Measurements from ENCODE around the gene STXBP2. TPM values are rescaled to one million over a fixed set of nuclear protein-coding genes. Genes with fewer than 3 reads are reported as not detected.

The STXBP2 gene
- total RNA-seq, 4 donors from 2014 or later, result 48.8 to 89.2 (median 70.2) TPM

GRCh38 chr19:7679771-7680605, 43.1 kb downstream of the STXBP2 start:
- Histone ChIP-seq H3K4me3 (replicated peaks in 1 of 3) (peak overlapping the region in 1 of 3 donors; percentile 84), H3K27ac (no peak overlapping the region)
- 54 to 56% methylated on average over 22 of the region's 22 CpGs for WGBS, 2 donors

GRCh38 chr19:7680606-7681339, 43.9 kb downstream of the STXBP2 start, which contains the start of gene TRAPPC5:
TRAPPC5 (plus strand) TSS chr19:7680833; CDS start chr19:7682254, 1,421 bp downstream.
- peak in 1 of 2 donors; percentile 65 for TF ChIP-seq POLR2A (IDR thresholded peaks at IDR 0.05)
- peak; percentile 24 to 99 (median 98) for TF ChIP-seq CTCF (IDR thresholded peaks at IDR 0.05)
- peaks cover 6 to 9% of the 10 kb centered on the region in 2 donors for H3K4me1 ChIP-seq
- no peaks in the 10 kb centered on the region for H3K27me3 ChIP-seq
- DNase-seq, result peak; percentile 81 to 82
- H3K9me3 ChIP-seq, result no peaks in the 10 kb centered on the region
- peak within 1 kb of the TSS; percentile 84 to 99 (median 96) for H3K4me3 ChIP-seq (replicated peaks in 1 of 3)
- peaks cover 0 to 10% of the 10 kb centered on the region in 2 donors for H3K36me3 ChIP-seq
- WGBS, 2 donors, result 1 to 3% methylated on average over 10 to 21 of the region's 79 CpGs
- peak within 1 kb of the TSS; percentile 54 to 86 (median 66) for H3K27ac ChIP-seq
- intact Hi-C loops (cut with DNase I), result loop anchor here (2.0 to 10.0 kb wide), 3 partner anchors 43 to 114 kb away; partner anchors contain the start of gene STXBP2

More at GRCh38 chr19:7679771-7680605, 43.1 kb downstream of the STXBP2 start:
- TF ChIP-seq POLR2A (IDR thresholded peaks at IDR 0.05), result no peak
- TF ChIP-seq CTCF (IDR thresholded peaks at IDR 0.05), result no peak
- peaks cover 0 to 10% of the 10 kb centered on the region in 2 donors for H3K36me3 ChIP-seq
- no peaks in the 10 kb centered on the region for H3K9me3 ChIP-seq
- H3K4me1 ChIP-seq, result peaks cover 6 to 9% of the 10 kb centered on the region in 2 donors
- intact Hi-C loops (cut with DNase I), result loop anchor here (2.0 to 10.0 kb wide), 3 partner anchors 43 to 115 kb away; partner anchors contain the start of gene STXBP2
- H3K27me3 ChIP-seq, result no peaks in the 10 kb centered on the region
- DNase-seq, result no peak

GRCh38 chr19:7681340-7682174, 44.6 kb downstream of the STXBP2 start:
- TF ChIP-seq CTCF (IDR thresholded peaks at IDR 0.05), result peak in 4 of 6 experiments; percentile 41 to 60 (median 54)
- TF ChIP-seq POLR2A (IDR thresholded peaks at IDR 0.05), result no peak
- Histone ChIP-seq H3K4me3 (replicated peaks in 1 of 3) (peak overlapping the region; percentile 84 to 99 (median 96)), H3K9me3 (no peaks in the 10 kb centered on the region), H3K4me1 (peaks cover 6 to 9% of the 10 kb centered on the region in 2 donors), H3K27me3 (no peaks in the 10 kb centered on the region), H3K36me3 (peaks cover 0 to 10% of the 10 kb centered on the region in 2 donors), H3K27ac (peak overlapping the region in 2 of 3 donors; percentile 66 to 86)
- intact Hi-C loops (cut with DNase I), result loop anchor here (2.0 to 10.0 kb wide), 3 partner anchors 44 to 113 kb away; partner anchors contain the start of gene STXBP2
- WGBS, 2 donors, result 5 to 7% methylated on average over 37 to 43 of the region's 43 CpGs
- peak; percentile 81 to 82 for DNase-seq

GRCh38 chr19:7682175-7682855, 45.4 kb downstream of the STXBP2 start:
- 87 to 88% methylated on average over 48 to 49 of the region's 74 CpGs for WGBS, 2 donors
- Histone ChIP-seq H3K27me3 (no peaks in the 10 kb centered on the region), H3K9me3 (no peaks in the 10 kb centered on the region), H3K4me1 (peaks cover 6 to 9% of the 10 kb centered on the region in 2 donors), H3K4me3 (replicated peaks in 1 of 3) (peak overlapping the region in 1 of 3 donors; percentile 84), H3K36me3 (peaks cover 0 to 10% of the 10 kb centered on the region in 2 donors), H3K27ac (no peak overlapping the region)
- intact Hi-C loops (cut with DNase I), result loop anchor here (5.0 to 10.0 kb wide), 2 partner anchors 45 to 112 kb away; partner anchors contain the start of gene STXBP2
- TF ChIP-seq CTCF (IDR thresholded peaks at IDR 0.05), result no peak
- no peak for TF ChIP-seq POLR2A (IDR thresholded peaks at IDR 0.05)
- DNase-seq, result no peak

Measured in thyroid gland (tissue), 4 donors.